GM23338 (cell line): ENCODE measurements around the gene TCHH. TPM values are rescaled to one million over a fixed set of nuclear protein-coding genes. Genes with fewer than 3 reads are reported as not detected.

Experiments
- ATAC-seq: fragments of 200-7000 bp; cut with Tn5 transposase; 3 replicates; pipeline ENCODE4 v1.9.1; 2020
- DNase-seq: peaks from one replicate; pipeline ENCODE4 v3.0.0-alpha.2; 2015; ENCODE audit warnings: low spot score
- H2AFZ ChIP-seq: fragments of 200-600 bp; sonication (generic); 2 replicates; pipeline ENCODE4 v1.8.0; 2016; ENCODE audit warnings: antibody characterized with exemption, mild to moderate bottlenecking, moderate library complexity
- H3F3A ChIP-seq: fragments of 200-600 bp; sonication (generic); replicated peaks from 2 replicates; pipeline ENCODE4 v1.8.0; 2017; ENCODE audit warnings: antibody characterized with exemption, mixed run types, low read depth
- H3K27ac ChIP-seq: fragments of 200-600 bp; sonication (generic); 2 replicates; pipeline ENCODE4 v1.6.1; 2016; ENCODE audit warnings: low read depth
- H3K27me3 ChIP-seq: fragments of 200-600 bp; sonication (generic); 2 replicates; pipeline ENCODE4 v1.8.0; 2016; ENCODE audit warnings: mild to moderate bottlenecking, mixed run types, moderate library complexity; ENCODE audit not compliant: insufficient read depth
- H3K36me3 ChIP-seq: fragments of 200-600 bp; sonication (generic); 2 replicates; pipeline ENCODE4 v1.8.0; 2016; ENCODE audit warnings: mild to moderate bottlenecking; ENCODE audit not compliant: insufficient read depth
- H3K4me1 ChIP-seq: fragments of 200-600 bp; sonication (generic); 2 replicates; pipeline ENCODE4 v1.8.0; 2016; ENCODE audit warnings: mild to moderate bottlenecking, moderate library complexity; ENCODE audit not compliant: insufficient read depth
- H3K4me2 ChIP-seq: fragments of 200-600 bp; sonication (generic); 2 replicates; pipeline ENCODE4 v1.7.1; 2017; ENCODE audit warnings: mixed run types
- H3K4me3 ChIP-seq: fragments of 200-600 bp; sonication (generic); 2 replicates; pipeline ENCODE4 v1.6.1; 2016; ENCODE audit warnings: mixed run types
- H3K79me2 ChIP-seq: fragments of 200-600 bp; sonication (generic); replicated peaks from 2 replicates; pipeline ENCODE4 v1.8.0; 2017; ENCODE audit warnings: mild to moderate bottlenecking; ENCODE audit not compliant: insufficient read depth
- H3K9me2 ChIP-seq: fragments of 200-600 bp; sonication (generic); 2 replicates; pipeline ENCODE4 v1.8.0; 2017; ENCODE audit not compliant: insufficient read depth
- H4K20me1 ChIP-seq: fragments of 200-600 bp; sonication (generic); replicated peaks from 2 replicates; pipeline ENCODE4 v1.8.0; 2017; ENCODE audit warnings: mild to moderate bottlenecking; ENCODE audit not compliant: insufficient read depth
- H3K27ac Mint-ChIP-seq: 2 replicates; pipeline ENCODE4 v1.8.0; 2020; ENCODE audit warnings: inconsistent platforms, mild to moderate bottlenecking, moderate library complexity, mixed read lengths
- H3K27me3 Mint-ChIP-seq: 3 replicates; pipeline ENCODE4 v1.8.0; 2022; ENCODE audit warnings: low read depth, mild to moderate bottlenecking, moderate library complexity, mixed read lengths, inconsistent platforms; ENCODE audit not compliant: insufficient read depth, poor library complexity
- H3K36me3 Mint-ChIP-seq: 3 replicates; pipeline ENCODE4 v1.8.0; 2021; ENCODE audit warnings: low read depth, mild to moderate bottlenecking, inconsistent platforms, moderate library complexity, mixed read lengths
- H3K4me1 Mint-ChIP-seq: 3 replicates; pipeline ENCODE4 v1.8.0; 2020; ENCODE audit warnings: mild to moderate bottlenecking, inconsistent platforms, mixed read lengths
- H3K4me3 Mint-ChIP-seq: 3 replicates; pipeline ENCODE4 v1.8.0; 2021; ENCODE audit warnings: moderate library complexity, mild to moderate bottlenecking, inconsistent platforms, mixed read lengths
- H3K9me3 Mint-ChIP-seq: 3 replicates; pipeline ENCODE4 v1.8.0; 2020; ENCODE audit warnings: moderate library complexity, mild to moderate bottlenecking, inconsistent platforms, mixed read lengths
- CTCF ChIP-seq, 2 experiments: fragments of 200-600 bp in 1 of 2; sonication (generic) in 1 of 2; conservative IDR thresholded peaks; 2 replicates each; pipeline versions ENCODE4 v1.5.1 to v1.6.1; 2016 to 2017; ENCODE audit warnings: antibody characterized with exemption in 2 of 2, low read depth in 2 of 2, mild to moderate bottlenecking in 2 of 2, moderate library complexity in 1 of 2
- ETS1 ChIP-seq: IDR thresholded peaks from 2 replicates; pipeline ENCODE4 v1.6.1; 2016; ENCODE audit warnings: antibody characterized with exemption
- EZH2 ChIP-seq: fragments of 200-600 bp; sonication (generic); IDR thresholded peaks from one replicate; pipeline ENCODE4 v1.8.0; 2017; ENCODE audit warnings: antibody characterized with exemption, mild to moderate bottlenecking, low read depth; ENCODE audit not compliant: unreplicated experiment
- JUNB ChIP-seq: IDR thresholded peaks from one replicate; pipeline ENCODE4 v1.6.1; 2016; ENCODE audit warnings: antibody characterized with exemption; ENCODE audit not compliant: unreplicated experiment
- POLR2AphosphoS5 ChIP-seq: IDR thresholded peaks from 2 replicates; pipeline ENCODE4 v1.6.1; 2016; ENCODE audit warnings: antibody characterized with exemption, low read depth
- STAT1 ChIP-seq: IDR thresholded peaks from one replicate; pipeline ENCODE4 v1.6.1; 2016; ENCODE audit warnings: antibody characterized with exemption; ENCODE audit not compliant: unreplicated experiment
- ZNF331 ChIP-seq: fragments of 250-450 bp; sonication (Bioruptor Pico); IDR thresholded peaks from 2 replicates; pipeline ENCODE4 v1.5.0; 2020; ENCODE audit warnings: low read depth, mild to moderate bottlenecking, moderate library complexity
- polyA plus RNA-seq: library from polyadenylated mRNA; unstranded; fragments of >200 nt; fragmentation: Nextera tagmentation; extraction: Ambion mirVana; gene quantifications from 2 replicates; pipeline ENCODE4 v1.2.1, GENCODE V29; 2016
- total RNA-seq: library from RNA; depleted of rRNA; stranded (reverse); fragments of >200 nt; shearing (Covaris generic); gene quantifications from 2 replicates; pipeline ENCODE4 v1.2.3, GENCODE V29; 2014
- TF ChIP-seq, protein P1 (sequence below): IDR thresholded peaks from one replicate; pipeline ENCODE4 v1.6.1; 2018; ENCODE audit warnings: antibody characterized with exemption; ENCODE audit not compliant: unreplicated experiment

TCHH gene
- total and polyA plus RNA-seq, 2 experiments from 2014 or later = 0.38 to 0.42 TPM

GRCh38 chr1:152153996-152154395, 38.8 kb upstream of the TCHH start (continued):
- TF ChIP-seq CTCF (conservative IDR thresholded peaks at IDR 0.05; ENCODE audit: low read depth in 2 of 2) = no peak
- TF ChIP-seq EZH2 = no peak
- no peak for TF ChIP-seq ZNF331
- no peak for TF ChIP-seq JUNB
- TF ChIP-seq, protein P1, sequence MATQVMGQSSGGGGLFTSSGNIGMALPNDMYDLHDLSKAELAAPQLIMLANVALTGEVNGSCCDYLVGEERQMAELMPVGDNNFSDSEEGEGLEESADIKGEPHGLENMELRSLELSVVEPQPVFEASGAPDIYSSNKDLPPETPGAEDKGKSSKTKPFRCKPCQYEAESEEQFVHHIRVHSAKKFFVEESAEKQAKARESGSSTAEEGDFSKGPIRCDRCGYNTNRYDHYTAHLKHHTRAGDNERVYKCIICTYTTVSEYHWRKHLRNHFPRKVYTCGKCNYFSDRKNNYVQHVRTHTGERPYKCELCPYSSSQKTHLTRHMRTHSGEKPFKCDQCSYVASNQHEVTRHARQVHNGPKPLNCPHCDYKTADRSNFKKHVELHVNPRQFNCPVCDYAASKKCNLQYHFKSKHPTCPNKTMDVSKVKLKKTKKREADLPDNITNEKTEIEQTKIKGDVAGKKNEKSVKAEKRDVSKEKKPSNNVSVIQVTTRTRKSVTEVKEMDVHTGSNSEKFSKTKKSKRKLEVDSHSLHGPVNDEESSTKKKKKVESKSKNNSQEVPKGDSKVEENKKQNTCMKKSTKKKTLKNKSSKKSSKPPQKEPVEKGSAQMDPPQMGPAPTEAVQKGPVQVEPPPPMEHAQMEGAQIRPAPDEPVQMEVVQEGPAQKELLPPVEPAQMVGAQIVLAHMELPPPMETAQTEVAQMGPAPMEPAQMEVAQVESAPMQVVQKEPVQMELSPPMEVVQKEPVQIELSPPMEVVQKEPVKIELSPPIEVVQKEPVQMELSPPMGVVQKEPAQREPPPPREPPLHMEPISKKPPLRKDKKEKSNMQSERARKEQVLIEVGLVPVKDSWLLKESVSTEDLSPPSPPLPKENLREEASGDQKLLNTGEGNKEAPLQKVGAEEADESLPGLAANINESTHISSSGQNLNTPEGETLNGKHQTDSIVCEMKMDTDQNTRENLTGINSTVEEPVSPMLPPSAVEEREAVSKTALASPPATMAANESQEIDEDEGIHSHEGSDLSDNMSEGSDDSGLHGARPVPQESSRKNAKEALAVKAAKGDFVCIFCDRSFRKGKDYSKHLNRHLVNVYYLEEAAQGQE = no peak

DNA sequence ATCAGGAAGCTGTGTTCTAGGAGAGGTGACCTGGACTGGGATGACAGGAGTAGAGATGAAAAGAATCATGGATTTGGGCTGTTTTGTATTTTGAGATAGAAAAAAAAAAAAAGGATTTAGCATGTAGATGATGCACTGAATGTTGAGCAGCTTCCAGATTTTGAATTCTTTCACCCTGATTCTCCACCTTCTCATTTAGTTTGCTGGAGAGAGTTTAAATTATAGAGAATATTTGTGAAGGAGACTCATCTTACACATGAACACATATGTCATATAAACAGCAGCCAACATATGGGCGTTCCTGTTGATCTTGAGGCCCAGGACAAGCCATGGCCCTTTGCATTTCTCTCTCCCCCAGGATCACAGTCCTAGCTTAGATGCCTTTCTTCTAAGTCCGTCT, 36.4 kb upstream of the TCHH start:
- no peaks in the 10 kb centered on the region for H3K4me1 ChIP-seq
- no peaks in the 10 kb centered on the region for H3F3A ChIP-seq
- H3K9me2 ChIP-seq = peaks cover 20% of the 10 kb centered on the region; the same call in 1 of the 2 replicates
- H3K79me2 ChIP-seq = no peaks in the 10 kb centered on the region
- H3K4me2 ChIP-seq = no peak overlapping the region
- no peak overlapping the region for H3K27ac ChIP-seq
- DNase-seq = no peak
- no peaks in the 10 kb centered on the region for H4K20me1 ChIP-seq
- 0 out of 2 replicates have a peak, but pooled peaks cover 6% of the 10 kb centered on the region for H3K36me3 ChIP-seq
- Mint-ChIP-seq H3K4me3 (no peak overlapping the region), H3K27ac (no peak overlapping the region), H3K9me3 (peaks cover 21% of the 10 kb centered on the region), H3K4me1 (no peaks in the 10 kb centered on the region), H3K27me3 (peaks cover 2% of the 10 kb centered on the region), H3K36me3 (peaks cover 11% of the 10 kb centered on the region)
- no peaks in the 10 kb centered on the region for H3K27me3 ChIP-seq
- no peak overlapping the region for H3K4me3 ChIP-seq
- H2AFZ ChIP-seq = no peak overlapping the region
- ATAC-seq = no peak
- TF ChIP-seq ZNF331 (no peak), EZH2 (no peak), POLR2AphosphoS5 (no peak), STAT1 (no peak), ETS1 (no peak)
- TF ChIP-seq, protein P1 = no peak
